Stimulated activated CD8-positive, alpha-beta memory T cell treated with anti-CD3 and anti-CD28 coated beads, Interleukin-4, amount 100 ng/mL, for 48 hours (primary cell): ENCODE measurements around the gene FCGR2B.
A peak's percentile ranks its signal among the peaks of the same experiment; 100 is the strongest.
"Not testable (repeated sequence)": the region's sequence is repeated elsewhere in the genome, so short reads cannot be mapped to it uniquely, and the experiment has no call there.

Source experiments
- DNase-seq: peaks from one replicate; pipeline ENCODE4 v3.0.0-alpha.2; 2020

FCGR2B gene

DNA sequence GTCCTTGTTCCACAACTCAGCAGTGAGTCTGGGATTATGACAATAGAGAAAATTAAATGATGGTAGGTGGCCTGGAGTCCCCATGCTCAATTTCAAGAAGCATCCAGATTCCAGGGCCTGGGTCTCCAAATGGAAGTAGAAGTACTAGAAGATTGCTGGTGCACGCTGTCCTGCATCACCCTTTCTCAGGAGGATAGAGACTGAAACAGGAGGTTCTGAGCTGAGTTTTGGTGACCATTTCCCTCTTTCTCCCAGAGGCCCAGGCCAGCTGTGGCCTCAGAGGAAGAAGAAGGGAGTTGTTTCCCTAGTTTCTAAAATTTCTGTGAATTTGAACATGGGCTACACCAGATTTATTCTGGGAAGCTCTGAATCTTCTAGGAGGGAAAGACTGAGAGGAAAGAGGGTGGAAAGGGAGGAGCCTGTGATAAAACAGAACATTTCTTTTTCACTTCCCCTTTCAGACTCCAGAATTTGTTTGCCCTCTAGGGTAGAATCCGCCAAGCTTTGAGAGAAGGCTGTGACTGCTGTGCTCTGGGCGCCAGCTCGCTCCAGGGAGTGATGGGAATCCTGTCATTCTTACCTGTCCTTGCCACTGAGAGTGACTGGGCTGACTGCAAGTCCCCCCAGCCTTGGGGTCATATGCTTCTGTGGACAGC, at the start of gene FCGR2B:
FCGR2B (plus strand) TSS at position 460 of the 656 bp plus-strand sequence; CDS start at position 559, 99 bp downstream.
- not testable (repeated sequence) for DNase-seq

DNA sequence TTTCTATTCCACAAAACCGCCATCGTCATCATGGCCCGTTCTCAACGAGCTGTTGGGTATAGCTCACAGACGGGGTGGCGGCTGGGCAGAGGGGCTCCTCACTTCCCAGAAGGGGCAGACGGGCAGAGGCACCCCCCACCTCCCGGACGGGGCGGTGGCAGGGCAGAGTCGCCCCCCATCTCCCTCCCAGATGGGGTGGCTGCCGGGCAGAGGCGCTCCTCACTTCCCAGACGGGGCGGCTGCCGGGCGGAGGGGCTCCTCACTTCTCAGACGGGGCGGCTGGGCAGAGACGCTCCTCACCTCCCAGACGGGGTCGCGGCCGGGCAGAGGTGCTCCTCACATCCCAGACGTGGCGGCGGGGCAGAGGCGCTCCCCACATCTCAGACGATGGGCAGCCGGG, 46.5 kb upstream of the FCGR2B start:
- DNase-seq, result not testable (repeated sequence)

DNA sequence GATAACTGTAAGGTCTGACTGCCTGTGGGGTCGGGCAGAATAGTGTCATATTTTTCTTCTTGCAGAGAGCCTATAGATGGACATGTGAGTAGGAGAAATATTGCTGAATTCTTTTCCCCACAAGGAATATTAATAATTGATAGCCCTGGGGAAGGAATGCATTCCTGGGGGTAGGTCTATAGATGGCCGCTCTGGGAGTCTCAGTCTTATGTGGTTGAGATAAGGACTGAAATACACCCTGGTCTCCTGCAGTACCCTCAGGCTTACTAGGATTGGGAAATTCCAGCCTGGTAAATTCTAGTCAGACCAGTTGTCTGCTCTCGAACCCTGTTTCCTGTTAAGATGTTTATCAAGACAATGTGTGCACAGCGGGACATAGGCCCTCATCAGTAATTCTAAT, 44.4 kb upstream of the FCGR2B start:
- not testable (repeated sequence) for DNase-seq

DNA sequence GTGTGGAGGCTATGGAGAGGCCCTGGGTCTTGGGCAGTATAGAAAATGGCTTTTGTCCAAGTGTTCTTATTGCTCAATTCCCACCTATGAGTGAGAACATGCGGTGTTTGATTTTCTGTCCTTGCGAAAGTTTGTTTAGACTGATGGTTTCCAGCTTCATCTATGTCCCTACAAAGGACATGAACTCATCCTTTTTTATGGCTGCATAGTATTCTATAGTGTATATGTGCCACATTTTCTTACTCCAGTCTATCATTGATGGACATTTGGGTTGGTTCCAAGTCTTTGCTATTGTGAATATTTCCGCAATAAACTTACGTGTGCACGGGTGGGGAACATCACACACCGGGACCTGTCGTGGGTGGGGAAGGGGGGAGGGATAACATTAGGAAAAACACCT, 42.5 kb upstream of the FCGR2B start:
- DNase-seq, result not testable (repeated sequence)

DNA sequence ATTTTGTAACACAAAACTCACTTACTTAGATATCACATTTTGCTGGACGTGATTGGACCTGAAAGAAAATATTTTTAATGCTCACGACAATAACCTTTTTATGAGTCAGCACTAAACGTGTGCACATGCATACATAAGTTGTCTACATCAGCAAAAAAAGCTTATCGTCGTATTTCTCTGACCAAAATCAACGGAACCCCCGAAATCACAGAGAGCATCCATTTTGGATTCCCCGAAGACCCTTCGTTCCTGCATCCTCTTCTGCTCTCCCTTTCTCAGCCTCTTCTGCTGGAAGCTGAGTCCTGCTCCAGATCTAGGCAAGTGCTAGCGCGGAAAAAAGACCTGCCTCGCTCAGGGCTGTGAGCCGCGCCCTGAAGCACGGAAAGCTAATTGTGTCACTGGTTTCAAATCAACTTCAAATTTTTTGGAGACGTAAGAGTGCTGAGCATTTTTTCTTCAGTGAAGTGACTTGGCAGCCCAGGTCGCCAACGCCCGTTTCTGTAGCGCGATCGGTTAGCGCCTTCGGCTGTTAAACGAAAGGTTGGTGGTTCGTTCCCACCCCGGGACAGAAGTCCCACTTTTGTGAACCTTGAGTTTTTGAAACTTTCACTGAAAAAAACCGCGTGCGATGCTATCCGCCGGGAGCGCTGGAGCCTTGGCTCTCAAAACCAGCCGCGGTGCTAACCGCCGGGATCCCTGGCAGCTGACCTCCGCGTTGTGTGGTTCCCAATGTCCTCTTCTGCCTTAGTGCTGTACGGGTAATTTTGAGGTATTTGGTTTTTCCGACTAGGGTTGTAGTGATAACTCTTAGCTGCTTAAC, 41.6 kb upstream of the FCGR2B start:
- peak; percentile 95 for DNase-seq

DNA sequence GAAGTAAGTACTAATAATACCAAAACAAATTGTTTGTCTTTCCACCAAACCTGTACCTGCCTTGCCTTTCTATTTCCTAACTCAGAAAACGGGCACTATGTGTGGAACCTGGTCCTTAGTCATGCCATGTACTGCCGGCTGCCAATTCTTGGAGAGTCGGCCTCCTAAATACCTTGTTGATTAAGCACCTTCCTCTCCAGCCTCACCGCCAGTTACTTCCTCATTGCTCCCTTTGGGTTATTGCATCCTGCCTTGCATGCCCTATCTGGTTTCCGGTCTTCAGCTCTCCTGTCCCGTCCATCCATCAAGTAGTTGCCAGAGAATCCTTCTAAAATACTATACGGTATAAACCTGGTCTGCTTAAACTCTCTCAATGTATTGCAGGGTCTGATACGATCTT, 40.9 kb upstream of the FCGR2B start:
- not testable (repeated sequence) for DNase-seq

DNA sequence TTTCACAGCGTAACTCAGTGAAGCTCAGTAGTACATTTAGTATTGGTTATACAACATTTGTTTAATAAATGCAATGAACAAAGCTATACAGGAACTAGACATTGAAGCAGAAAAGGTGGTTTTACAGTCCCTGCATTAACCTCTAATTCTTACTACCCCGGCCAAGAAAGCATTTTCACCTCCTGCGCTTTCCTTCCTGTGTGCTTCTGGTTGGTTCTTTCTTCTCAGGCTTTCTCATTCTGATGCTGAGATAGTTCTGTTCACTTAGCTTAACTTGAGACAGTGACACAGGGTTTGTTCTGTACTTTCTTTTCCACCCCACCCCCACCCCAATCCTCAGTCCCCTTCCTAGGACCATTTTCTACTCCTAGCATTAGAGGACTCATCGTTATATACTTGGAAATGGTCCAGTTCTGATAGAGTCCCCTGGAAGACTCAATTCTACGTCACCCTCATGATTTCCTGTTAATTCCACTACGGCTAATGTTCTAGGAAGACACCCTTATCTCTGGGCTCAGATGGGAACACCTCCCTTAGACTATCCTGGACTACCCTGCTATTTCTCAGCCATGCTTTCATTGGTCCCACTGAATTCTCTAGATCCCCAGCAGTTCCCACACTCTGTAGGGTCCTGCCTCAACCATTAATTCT, 39.4 kb upstream of the FCGR2B start:
- DNase-seq, result not testable (repeated sequence)

DNA sequence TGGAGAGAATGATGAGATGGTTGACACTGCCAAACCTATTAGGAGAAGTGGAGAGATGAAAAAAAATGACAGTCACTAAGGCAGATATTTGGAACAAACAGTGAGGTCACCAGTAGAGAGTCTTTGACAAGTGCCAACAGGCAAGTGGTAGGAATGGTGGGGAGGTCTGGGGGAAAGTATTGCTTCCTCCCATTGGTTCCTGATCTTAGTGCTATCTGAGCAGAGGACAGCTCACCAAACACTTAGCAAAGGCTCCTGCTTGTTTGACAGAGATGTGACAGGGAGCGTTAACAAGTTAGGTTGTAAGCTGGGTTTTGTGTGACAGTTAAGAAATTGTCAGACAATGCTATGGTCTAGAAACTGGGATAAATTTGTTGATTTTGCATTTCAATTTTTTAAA, 38.3 kb upstream of the FCGR2B start:
- DNase-seq, result not testable (repeated sequence)

DNA sequence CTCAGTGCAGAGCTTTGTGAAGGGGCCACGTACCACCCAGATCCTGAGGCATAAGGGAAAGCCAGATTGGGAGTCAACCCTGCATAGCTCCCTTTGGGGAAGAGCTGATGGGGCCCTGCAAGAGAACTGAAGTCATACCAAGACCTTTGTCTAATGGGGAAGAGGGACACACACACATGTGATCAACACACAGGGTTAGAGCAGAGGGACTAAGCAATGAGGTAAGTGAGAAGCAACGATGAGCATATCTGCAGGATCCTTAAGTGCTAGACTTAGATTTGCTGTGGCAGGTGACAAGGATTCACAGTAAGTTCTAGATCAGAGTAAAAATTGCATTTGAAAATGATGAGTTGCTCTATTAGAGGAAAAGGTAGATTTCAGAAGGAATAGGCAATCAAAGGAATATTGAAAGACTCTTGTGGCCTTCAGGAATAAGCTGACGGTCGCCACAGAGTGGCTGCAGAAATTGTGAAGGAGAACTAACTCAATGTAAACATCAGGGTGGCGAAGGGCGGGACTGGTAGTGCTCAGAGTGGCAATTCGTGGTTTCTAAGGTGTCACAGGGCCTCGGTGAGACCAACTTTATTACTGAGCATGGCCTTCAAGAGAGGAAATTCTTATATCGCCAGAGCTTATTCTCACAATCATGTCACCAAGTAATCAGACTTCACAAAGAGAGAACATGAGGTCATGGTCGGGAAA, 36.3 kb upstream of the FCGR2B start:
- DNase-seq, result not testable (repeated sequence)

DNA sequence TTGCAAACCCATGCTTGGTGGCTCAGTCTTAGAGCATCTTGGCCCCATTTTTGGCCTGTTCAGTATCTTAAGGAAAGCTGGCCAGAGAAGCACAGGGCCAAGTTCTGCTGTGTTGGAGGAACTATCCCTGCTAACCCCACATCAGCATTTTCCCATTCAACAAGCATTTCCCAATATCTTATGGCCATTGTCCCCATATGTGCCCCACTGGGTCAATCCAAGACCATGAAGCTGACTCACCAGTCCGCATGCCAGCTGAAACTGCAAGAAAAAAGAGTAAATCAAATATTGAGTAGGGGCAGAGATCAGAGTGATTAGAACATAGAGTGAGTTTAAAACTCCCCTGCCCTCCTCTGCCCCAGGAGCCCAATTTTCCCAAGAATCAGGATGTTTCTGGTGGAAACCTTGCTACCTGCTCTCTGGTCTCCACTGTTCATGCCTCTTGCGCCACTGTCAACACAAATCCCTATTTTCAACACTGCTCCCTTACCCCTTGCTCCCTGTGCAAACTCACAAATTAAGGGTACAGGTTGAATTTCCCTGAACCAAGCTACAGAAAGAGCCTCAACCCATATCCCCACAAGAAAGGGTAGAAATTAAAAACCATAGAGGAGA, 32.7 kb upstream of the FCGR2B start:
- not testable (repeated sequence) for DNase-seq

DNA sequence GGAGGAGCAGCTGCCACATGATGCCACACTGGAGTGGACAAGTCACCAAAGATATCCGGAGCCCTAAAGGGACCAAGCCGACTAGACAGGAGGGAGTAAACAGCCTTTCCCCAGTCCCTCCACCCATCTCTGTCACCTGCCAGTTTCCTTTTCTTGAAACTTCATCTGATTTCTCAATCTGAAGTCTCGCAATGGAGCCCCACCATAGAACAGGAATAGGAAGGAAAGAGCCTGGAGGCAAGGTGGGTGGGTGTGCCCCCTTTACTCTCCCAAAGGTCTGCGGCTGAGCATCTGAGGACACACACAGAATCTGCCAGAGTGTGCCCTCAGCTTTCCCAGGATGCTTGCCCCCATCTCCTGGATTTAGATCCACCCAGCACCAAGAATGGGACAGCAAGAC, 31.9 kb upstream of the FCGR2B start, which contains the start of gene FCGR3B:
FCGR3B (minus strand) TSS at position 101 of the 400 bp plus-strand sequence; CDS start at position 19, 82 bp downstream.
- no peak for DNase-seq

DNA sequence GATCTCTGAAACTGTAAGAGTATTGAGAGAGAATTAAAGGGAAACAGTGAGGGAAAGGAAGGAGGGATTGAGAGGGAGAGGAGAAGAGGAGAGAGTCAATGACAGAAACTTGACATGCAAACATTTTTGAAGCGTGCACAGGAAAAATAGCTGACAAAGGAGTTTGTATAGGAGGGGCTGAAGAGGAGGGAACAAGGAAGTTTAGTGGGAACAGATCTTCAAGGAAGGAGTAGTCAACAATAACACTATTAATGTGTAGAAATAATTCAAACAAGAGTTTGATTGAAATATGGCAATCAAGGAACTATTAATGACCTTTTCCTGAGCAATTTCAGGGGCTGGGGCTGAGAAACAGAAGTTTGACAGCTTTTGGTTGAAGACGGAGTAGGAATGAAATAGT, 27.9 kb upstream of the FCGR2B start:
- DNase-seq, result not testable (repeated sequence)

DNA sequence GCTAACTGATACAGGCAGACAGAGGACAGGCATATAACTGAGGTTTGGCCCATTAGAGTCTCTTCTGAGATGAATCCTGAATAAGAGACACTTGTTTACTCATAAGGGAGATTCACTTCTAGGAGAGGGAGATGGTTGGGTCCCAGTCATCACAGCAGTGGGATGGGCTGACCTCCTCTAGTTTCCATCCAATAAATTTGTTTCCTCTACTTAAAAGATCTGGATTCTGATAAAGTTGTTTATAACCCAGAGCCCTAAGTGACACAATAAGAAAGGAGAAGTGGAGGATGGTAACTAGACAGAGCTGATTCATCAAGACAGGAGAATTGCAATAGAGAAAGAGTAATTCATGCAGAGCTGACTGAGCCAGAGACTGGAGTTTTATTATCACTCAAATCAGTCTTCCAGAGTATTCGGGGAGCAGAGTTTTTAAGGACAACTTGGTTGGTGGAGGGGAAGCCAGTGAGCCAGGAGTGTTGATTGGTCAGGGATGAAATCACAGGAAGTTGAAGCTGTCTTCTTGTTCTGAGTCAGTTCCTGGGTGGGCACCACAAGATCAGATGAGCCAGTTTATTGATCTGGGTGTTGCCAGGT, 26.7 kb upstream of the FCGR2B start:
- not testable (repeated sequence) for DNase-seq

DNA sequence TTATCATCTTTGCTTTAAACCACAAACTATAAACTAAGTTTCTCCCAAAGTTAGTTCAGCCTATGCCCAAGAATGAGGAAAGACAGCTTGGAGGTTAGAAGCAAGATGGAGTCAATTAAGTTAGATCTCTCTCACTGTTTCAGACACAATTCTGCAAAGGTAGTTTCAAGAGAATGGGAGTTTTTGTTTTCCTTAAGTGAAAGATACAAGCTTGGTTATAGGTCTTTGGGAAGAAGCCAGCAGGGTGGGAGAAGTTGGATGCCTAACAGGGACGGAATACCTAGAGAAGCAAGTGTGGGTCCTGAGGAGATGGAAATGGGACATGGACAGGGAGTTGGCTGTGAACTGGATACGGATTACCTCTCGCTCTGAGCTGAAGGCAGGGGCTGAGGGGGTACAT, 26.0 kb upstream of the FCGR2B start:
- not testable (repeated sequence) for DNase-seq

DNA sequence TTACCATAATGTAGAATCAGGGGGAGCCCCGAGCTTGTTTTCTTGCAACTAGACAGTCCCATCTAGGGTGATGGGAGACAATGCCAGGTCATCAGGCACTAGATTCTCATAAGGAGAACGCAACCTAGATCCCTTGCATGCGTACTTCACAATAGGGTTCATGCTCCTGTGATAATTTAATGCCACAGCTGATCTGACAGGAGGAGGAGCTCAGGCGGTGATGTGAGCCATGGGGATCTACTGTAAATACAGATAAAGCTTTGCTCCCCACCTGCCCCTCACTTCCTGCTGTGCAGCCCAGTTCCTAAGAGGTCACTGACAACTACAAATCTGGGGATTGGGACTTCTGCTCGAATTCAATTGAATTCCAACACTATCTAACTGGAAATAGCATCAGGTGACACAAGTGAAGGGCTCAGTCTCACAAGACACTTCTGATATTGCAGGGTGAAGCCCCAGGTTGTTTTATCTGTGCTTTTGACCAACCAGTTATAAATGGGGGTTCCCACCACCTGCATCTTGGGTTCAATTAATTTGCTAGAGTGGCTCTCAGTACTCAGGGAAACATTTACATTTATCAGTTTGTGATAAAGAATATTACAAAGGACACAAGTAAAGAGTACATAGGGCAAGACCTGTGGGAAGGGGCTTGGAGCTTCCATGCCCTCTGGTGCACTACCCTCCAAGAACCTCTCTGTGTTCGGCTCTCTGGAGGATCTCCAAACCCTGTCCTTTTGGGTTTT, 24.5 kb upstream of the FCGR2B start:
- DNase-seq, result not testable (repeated sequence)

DNA sequence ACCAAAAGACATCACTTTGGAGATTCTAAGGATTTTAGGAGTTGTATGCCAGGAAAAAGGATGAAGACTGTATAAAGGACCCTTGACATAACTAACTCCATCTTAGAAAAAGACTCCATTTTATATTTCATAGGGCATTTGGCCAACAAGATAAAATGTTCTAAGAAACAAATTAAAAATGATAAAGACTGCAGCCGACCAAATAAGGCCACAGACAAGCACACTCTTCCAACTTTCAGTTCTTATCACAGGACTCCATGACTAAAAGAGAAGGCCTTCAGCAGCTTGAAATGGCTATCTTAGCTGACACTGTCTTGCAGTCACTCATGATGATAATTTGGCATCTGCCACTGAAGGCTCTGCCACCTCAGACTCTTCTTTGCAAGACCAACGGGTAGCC, 23.7 kb upstream of the FCGR2B start:
- not testable (repeated sequence) for DNase-seq

DNA sequence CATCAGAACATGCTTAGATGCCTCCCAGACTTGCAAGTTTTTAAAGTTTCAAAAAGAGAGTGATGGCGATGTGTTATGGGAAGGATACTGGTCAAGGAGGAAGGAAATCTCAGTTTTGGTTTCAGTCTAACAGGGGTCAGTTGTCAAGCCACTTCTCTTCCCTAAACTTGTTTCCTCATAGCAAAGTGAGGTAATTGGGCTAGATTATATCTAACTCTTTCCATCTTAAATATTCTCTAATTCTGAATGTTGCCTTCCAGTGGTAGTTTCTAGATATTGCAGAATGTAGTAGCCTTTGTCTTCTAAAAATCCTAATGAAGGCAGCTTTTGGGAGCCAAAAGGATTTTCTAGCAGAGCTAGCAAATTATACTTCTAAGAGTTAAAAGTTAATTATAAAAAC, 20.2 kb upstream of the FCGR2B start:
- not testable (repeated sequence) for DNase-seq

DNA sequence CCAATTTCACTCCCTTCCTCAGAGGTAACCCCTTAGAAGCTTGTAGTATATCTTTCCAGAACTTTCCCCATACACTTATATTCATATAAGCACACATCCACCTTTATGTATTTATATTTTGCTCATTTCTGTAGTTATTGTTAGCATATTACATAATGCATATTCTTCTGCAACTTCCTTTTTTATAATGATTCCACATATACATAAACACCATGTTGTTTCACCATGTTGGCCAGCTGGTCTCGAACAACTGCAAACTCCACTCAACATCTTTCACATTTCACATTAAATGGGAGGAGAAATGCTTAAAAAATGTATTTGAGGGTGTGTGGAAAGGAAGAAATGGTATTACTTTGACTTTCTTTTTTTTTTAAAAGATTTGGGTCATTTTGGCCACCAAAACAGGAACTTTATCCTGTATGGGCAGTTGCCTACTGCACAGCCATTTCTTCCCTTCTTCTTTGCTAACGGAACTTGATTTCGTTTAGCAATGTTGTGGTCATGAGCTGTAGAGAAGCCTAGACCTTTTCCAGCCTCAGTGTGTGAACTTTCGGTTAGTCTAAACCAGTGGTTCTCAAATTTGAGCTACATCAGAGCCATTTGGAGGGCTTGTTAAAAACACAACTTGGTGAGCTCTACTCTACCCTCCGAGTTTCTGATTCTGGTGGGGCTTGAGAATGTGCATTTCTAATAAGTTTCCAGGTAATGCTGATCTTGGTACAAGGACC, 19.3 kb upstream of the FCGR2B start:
- DNase-seq, result not testable (repeated sequence)

DNA sequence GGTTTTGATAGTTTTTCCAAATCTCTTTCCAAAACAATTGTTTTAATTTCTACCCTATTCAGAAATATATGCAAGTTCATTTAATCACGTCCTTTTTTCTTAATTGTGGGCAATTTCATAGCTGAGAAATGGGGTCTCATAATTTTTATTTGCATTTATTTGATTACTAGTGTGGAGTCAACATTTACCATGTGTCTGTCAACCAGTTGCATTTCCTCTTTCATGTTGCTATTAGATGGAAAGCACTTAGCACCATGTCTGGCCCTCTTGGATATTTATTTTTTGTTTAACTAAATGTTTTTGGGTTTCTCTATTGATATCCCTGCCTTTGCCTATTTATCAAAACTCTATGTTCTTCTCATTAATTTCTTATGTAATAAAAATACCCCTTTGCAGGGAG, 18.1 kb upstream of the FCGR2B start:
- not testable (repeated sequence) for DNase-seq
